ENCODE data around the gene PUS10.
"Not testable (repeated sequence)": the region's sequence is repeated elsewhere in the genome, so short reads cannot be mapped to it uniquely, and the experiment has no call there.

PUS10 gene

GRCh38 chr2:60966507-60967405 is 51.3 kb downstream of the PUS10 start:
- no peak for DNase-seq (ENCODE audit: low read depth)

DNA sequence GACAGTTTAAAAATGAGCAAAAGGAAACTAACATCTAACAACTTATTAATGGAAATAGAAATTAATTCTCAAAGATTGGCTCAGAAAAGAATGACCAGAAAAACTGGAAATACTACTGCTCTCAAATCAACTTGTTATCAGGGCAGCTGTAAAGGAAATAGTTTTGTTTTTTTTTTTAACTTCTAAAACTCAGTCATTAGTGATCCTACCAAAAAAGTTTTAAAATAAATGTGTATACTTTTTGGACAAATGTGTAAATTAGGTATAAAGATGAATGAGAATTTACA is 52.6 kb downstream of the PUS10 start:
- DNase-seq (ENCODE audit: low read depth): no peak

DNA sequence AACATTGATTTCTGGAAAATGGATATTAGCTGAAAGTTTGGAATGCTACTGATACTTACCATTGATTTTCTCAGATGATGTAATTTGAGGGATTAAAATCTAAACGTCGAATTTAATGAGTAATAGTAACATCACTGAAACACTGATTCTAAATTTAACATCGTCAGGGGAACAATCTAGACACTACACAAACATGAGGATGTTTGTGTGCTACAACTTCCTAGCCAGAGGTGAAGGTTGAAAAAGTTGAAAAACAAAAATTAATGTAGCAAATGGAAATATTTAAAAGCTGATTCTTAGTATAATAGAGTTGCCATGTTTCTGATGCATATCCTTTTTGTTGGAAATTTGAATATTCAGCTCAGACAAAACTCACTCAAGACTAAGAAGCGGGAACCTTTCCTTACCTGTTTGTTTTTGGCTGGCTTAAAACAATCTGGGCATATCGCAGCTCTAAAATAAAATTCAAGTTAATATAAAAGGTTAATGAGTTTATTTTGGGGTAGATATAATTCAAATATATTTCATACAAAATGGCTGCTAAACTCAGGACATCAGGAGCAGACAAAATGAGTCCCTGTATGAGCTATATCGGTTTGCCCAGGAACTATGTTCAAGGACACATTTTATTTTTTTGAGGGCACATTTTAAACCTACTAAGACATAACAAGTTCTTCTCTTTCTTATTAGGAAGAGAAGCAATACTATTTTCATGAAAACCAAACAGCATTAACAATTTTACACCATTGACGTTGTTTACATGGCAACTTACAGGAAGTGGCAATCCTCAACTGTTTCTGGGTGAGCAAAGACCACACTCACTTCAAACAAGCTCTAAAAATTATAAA is 53.2 kb downstream of the PUS10 start:
- DNase-seq (ENCODE audit: low read depth): no peak

DNA sequence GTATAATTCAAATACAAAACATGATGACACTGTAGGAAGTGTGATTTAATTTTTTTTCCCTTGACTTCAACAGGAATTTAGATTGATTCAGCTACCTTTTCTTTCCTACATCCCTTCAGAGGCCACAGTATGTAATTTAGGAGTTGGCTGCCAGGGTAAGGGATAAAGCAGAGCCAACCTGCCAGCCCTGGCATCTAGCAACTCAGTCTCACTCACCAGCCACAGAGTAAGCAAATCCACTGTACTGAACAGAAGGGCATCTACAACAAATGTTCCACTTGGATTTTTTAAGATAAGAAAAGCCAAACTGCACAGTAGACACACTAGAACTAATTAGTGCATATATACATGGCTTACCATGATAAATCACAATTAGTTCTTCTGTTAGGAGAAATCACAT is 54.9 kb downstream of the PUS10 start:
- DNase-seq (ENCODE audit: low read depth): no peak

DNA sequence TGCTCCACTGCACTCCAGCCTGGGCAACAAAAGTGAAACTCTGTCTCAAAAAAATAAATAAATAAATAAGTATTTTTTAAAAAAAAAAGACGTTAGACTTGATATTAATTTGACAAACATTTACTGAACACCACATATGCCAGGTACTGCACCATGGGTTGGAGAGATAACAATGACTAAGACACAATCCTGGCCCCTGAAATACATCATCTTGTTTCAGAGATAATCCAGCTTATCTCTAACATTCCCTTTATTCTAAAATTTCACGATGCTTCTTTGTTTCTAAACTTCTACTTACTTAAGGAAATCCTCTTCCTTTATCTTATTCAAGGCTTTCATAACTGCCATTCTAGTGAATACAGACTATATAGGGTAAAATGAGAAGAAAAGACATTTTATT is 55.5 kb downstream of the PUS10 start:
- DNase-seq (ENCODE audit: low read depth): no peak

- no peak for DNase-seq (ENCODE audit: low read depth)
Measured at GRCh38 chr2:60961457-60961856, 56.6 kb downstream of the PUS10 start.

DNA sequence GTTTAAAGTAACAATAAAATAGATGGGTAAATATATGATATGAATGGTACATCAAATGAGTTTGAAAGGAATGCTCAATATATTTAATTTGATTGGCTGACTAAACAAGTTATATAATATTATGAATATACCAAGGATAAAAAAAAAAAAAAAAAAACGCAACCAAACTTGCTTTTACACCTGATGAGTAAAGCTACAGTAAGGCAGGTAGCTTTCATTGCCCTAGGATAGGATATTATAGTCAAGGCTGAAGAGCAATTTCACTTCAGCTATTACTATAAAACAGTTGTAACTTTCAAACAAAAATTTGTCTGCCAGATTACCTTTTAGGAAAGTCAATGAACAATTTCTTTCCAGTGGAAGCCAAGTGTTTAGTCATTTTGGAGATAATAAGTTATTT is 57.3 kb downstream of the PUS10 start:
- DNase-seq (ENCODE audit: low read depth): no peak

GRCh38 chr2:60959501-60959900 is 58.6 kb downstream of the PUS10 start:
- no peak for DNase-seq (ENCODE audit: low read depth)

- DNase-seq (ENCODE audit: low read depth): no peak
Measured at GRCh38 chr2:60958800-60959199, 59.3 kb downstream of the PUS10 start.

GRCh38 chr2:60958361-60958760 is 59.7 kb downstream of the PUS10 start:
- DNase-seq (ENCODE audit: low read depth): no peak

GRCh38 chr2:60957643-60958042 is 60.4 kb downstream of the PUS10 start:
- DNase-seq (ENCODE audit: low read depth): no peak

- no peak for DNase-seq (ENCODE audit: low read depth)
Measured at GRCh38 chr2:60957224-60957623, 60.8 kb downstream of the PUS10 start.

GRCh38 chr2:60954139-60954538 is 63.9 kb downstream of the PUS10 start:
- DNase-seq (ENCODE audit: low read depth): no peak

GRCh38 chr2:60948926-60949579 is 69.0 kb downstream of the PUS10 start:
- DNase-seq (ENCODE audit: low read depth): no peak

DNA sequence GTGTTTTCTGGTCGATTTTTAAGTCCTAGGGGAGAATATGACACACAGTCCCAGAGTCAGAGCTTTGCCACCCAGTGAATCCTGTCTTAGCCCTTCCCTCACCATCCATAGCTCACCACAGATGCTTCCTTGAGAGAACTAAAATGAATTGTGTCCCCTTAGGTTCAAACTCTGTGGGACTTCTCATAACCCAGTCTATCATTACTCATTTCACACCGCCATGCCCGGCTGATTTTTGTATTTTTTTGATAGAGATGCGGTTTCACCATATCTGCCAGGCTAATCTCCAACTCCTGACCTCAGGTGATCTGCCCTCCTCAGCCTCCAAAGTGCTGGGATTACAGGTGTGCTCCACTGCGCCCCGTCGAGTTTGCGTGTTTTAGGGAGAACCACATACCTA is 69.9 kb downstream of the PUS10 start:
- DNase-seq (ENCODE audit: low read depth): no peak

- no peak for DNase-seq (ENCODE audit: low read depth)
Measured at GRCh38 chr2:60947056-60947455, 71.0 kb downstream of the PUS10 start.

DNA sequence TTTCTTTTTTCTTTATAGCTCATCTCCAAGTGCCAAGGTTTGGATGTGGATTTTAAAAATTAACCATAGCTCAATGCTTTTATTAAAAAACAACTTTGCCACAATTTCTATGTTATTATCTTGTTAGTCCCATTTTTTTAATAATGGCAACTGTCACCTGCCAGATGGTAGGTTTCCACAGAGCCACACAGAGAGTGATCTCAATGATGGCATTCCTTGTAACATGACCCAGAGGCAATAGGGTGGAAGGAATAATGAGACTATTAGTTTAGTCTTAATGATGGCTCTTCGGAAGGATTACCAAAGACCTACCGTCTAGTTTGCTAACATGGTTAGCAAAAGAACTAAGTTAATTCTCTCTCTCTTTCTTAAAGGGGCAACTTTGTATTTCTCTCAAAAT is 72.7 kb downstream of the PUS10 start:
- DNase-seq (ENCODE audit: low read depth): no peak

GRCh38 chr2:60939622-60940021 is 78.4 kb downstream of the PUS10 start:
- no peak for DNase-seq (ENCODE audit: low read depth)

DNA sequence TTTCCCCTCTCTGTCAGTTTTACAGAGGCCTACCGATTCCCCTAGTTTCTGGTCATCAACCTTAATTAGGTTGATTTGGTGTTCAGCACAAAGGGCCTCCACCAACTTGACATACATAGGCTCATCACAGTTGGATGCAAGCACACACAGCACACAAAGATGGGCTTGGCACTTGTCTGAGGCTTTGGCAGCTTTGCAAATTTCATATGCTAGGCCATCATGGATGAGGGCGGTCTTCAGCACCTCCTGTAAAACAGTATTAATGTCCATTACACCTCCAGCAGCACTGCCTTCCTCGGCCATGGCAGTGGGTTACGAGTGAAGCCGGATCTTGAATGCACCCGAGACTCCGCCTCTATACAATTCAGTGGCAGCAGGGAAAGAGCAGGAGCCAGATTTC is 79.8 kb downstream of the PUS10 start:
- DNase-seq (ENCODE audit: low read depth): no peak

DNA sequence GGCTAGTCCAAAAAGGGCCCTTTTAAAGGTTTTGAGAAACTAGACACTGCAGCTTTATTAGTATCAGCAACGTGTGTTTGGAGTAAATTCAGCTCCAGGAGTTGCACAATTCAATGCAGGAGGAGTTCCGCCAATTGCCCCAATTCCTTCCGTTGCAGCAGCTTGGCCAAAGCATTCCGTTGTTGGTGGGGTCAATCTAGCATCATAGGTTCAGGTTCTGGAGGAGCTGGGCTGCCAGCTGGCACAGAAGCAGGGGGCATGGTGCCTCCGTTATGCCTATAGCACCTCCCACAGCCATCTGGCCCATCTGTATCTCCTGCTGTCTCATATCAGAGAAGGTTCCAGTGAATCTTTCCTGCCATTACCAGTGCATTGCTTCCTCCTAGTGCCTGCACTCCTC is 81.3 kb downstream of the PUS10 start:
- no peak for DNase-seq (ENCODE audit: low read depth)

GRCh38 chr2:60934165-60934722 is 83.8 kb downstream of the PUS10 start:
- DNase-seq (ENCODE audit: low read depth): no peak

- DNase-seq (ENCODE audit: low read depth): no peak
Measured at GRCh38 chr2:60932954-60933353, 85.1 kb downstream of the PUS10 start.

DNA sequence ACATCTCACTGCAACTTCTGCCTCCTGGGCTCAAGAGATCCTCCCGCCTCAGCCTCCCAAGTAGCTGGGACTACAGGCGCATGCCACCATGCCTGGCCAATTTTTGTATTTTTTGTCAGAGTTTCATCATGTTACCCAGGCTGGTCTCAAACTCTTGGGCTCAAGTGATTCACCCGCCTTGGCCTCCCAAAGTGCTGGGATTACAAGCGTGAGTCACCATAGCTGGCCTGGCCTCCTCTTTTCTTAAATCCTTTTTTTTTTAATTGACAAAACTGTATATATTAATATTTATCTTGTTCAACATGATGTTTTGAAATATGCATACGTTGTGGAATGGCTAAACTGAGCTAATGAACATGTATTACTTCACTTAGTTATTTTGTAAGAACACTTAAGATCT is 86.0 kb downstream of the PUS10 start:
- not testable (repeated sequence) for DNase-seq (ENCODE audit: low read depth)
